ENCODE data around the gene PPP2R2D.
"Not testable (repeated sequence)": the region's sequence is repeated elsewhere in the genome, so short reads cannot be mapped to it uniquely, and the experiment has no call there.

PPP2R2D gene

DNA sequence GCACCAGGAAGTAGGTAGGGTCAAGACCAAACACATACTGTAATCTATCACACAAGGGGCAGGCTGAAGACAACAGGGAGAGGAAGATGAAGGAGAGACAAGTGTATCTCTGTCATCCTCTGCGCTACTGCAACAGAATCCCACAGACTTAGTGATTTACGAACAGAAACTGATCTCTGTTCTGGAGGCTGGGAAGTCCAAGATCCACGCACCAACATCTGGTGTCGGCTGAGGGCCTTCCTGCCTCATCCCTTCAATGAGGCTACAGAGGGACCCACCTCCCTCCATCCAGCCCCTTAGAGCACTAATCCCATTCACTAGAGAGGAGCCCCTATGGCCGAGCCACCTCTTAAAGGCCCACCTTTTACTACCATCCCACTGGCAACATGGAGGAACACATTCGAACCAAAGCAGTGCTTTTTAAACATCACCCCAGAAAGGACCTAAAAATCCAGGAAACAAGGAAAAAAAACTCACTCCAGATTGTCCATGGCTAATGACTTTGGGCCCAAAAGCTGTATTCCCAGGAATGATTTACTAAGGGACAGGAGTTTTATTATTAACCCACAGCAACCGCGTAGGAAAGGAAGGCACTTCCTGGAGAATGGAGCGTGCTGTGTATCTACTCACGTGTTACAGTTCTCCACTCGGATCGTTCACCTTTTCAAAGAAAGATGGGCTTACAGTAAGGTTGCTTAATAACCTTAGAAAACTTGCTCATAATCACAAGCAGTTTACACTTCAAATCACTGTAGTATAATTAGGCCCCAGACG, 76.7 kb downstream of the PPP2R2D start:
- DNase-seq (ENCODE audit: low spot score), result no peak

DNA sequence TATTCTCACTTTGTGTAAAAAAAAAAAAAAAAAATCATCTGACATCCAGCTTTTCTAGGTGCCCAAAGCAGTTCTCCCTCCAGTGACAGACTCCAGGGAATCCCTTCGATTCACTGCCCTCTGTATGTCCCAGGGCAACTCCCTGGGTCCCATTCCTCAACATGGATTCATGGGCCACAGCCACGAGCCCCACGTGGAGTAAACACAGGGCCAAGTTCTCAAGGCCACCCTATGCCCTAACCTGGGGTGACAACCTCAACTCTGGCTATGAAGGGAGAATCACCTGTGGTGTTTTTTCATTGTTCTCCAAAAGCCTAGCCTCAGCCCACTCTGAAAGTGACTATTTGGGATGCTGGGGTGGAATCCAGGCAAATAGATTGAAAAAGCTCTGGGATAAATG, 77.6 kb downstream of the PPP2R2D start:
- DNase-seq (ENCODE audit: low spot score), result no peak

DNA sequence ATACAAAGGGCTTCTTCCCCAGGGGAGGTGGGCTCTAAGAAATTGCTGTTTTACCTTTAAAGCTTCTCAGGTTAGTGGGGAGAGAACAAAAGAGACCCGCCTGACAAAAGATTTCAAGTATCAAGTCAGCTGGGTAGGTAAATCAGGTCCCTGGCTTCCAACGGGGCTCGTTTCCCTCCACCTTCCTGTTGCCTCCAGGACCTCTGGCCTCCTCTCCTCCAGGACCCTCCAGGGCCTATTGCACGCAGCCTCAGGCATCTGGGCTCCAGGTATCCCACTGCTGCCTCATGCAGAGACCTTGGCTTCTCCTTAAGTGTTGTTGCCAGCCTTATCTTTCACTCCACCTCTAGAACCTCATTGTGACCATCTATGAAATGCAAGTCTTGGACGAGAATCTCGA, 78.0 kb downstream of the PPP2R2D start:
- no peak for DNase-seq (ENCODE audit: low spot score)

DNA sequence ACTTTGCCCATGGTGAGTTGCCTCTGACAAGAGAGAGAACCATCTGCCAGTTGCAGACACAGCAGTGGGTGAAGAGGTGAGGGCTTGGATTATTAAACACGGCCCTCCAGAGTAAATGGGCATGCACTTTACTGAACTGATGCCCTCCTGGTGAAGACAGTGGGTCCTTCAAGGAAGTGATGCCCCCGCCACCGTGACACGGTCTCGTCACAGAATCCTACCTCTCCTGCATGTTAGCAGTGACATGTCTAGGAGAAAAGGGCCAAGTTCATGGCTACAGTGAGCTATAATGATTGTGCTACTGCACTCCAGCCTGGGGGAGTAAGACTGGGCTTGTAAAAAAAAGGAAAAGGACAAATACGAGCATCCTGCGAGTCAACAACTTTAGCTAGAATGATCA, 78.5 kb downstream of the PPP2R2D start:
- no peak for DNase-seq (ENCODE audit: low spot score)

DNA sequence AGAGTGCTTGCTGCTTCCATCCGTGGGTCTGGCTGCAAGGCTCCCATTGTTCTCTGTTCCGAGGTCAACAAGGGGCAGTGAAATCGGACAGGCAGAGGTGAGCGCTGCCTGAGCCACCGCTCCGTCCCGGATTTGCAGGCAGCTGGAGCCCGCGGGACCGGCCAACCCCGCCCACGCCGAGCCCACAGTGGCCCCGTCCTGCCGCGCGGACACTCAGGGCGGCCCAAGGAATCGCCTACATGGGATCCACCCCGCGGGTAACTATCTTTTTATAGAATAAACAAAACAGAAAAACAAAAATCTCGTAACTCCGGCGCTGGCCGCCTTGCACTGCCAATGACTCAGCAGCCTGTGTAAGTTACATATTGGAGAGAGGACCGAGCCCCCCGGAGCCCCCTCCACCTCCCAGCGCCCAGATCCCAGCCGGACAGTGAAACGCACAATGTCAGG, 79.0 kb downstream of the PPP2R2D start:
- DNase-seq (ENCODE audit: low spot score), result no peak

DNA sequence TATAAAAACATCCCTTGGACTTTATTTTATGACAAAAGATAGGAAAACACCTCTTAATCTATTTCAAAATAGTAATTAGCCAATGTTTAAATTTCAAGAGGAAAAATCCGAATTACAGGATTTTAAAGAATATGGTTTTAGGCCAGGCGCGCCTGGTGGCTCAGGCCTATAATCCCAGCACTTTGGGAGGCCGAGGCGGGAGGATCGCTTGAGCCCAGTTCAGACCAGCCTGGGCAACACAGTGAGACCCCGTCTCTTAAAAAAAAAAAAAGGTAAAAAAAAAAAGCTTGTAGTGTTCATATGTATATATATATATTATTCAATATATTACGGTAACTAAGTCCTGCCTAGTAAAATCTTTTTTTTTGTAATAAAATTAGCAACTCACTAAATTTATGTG, 79.5 kb downstream of the PPP2R2D start:
- DNase-seq (ENCODE audit: low spot score), result no peak

DNA sequence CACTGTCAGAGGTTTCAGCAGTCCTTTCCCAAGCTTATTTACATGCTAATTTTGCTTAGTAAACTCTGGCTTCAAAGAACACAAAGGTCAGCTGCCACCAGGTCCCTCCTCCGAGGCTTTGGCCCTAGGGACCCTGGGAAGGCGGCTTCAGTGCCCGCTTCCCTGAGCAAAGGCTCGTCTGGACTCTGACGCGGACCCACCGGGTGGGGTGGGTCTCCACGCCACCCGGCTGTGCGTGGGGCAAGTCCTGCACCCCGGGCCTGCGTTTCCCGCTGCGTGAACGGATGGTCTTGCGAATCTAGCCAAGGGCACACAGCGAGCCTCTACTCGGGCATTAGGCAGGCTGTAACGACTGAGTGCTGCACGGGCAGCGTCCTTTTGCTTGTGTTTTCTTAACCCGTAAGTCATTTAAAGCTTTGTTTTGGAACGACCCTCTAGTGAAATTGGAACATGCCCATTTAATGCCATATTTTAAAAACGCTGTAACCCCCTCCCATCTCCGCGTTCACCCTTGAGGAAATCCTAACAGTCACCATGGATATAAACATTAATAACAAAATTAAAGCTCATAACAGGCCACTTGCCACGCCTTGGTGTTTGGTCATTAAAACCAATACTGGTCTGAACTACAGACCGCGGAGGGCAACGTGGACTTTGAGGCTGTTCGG, 80.1 kb downstream of the PPP2R2D start:
- DNase-seq (ENCODE audit: low spot score), result peak; percentile 63

DNA sequence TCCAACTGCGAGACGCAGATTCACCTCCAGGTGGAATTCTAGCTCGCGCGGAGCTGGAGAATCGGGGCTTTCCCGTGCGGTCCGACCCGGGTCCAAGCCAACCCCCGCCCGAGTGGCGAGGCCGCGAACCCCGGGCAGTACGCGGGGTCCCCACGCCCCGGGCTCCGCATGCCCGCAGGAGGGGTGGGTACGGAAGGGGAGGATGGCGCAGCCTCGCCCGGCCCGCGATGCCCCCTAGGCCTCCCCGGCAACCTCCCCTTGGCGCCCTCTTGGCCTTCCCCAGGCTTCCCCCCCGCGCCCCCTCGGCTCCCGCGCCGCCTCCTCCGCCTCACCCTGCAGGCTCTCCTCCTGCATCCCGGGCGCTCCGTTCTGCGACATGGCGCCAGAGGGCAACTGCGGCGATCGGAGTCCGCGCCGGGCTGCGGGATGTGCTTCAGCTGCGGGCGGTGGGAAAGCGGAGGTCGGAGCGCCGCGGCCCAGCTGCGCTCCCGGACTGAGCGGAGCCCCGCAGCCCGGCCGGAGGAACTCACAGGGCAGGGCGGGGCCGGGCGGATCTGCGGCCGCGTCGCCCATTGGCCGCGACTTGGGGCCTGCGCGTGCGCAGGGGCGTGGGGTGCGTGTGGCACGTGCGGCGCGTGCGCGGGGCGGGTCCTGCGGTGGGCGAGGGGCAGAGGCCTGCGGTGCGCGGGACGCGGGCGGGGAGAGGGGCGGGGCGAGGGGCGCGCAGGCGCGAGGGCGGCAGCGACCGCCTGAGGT, 80.8 kb downstream of the PPP2R2D start, which contains the start of gene BNIP3:
BNIP3 (minus strand) TSS at position 495 of the 756 bp plus-strand sequence; CDS start at position 378, 117 bp downstream.
- DNase-seq (ENCODE audit: low spot score), result peak; percentile 99

DNA sequence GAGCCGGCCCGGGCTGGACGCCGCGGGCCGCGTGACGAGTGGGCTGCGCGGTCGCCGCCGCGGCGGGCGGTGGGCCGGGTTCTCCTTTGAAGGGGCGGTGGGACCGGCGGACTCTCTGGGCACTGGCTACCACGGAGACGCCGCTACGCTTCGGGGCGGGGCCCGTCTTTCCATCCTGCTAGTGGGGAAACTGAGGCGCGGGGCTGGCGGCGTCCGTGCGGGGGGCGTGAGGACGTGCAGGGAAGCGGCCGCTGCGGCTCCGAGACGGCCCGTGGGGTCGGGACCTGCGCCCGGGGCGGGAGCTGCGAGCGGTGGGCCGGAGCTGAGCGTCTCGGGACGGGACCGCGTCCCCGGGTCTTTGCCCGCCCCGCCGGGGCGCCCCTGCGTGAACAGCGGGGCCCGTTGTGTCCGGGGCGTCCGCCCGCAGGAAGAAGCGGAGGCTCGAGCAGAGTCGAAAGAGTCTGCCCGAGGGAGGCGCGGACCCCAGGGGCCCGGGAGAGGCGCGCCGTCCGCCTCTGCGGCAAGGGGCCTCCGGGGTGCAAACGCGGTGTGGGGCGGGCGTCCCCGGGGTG, 81.5 kb downstream of the PPP2R2D start:
- no peak for DNase-seq (ENCODE audit: low spot score)

DNA sequence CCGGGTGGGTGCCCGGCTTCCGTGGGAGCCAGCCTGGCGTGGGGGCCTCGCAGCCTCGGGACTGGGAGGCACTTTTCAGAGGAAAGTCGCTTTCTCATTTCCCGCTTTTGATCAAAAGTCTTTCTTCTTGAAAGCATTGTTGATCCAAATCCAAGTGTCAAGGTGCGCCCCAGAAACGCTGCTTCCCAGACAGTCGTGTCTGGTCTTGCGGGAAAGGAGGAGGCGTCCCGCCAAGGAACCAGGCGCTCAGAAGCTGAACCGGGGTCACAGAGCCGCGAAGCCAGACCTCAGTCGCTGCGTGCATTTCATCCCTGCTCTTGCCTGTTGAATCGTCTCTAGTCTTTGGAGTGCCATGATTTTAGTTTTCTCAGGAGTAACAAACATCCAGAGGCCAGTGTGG, 82.0 kb downstream of the PPP2R2D start:
- DNase-seq (ENCODE audit: low spot score), result no peak

DNA sequence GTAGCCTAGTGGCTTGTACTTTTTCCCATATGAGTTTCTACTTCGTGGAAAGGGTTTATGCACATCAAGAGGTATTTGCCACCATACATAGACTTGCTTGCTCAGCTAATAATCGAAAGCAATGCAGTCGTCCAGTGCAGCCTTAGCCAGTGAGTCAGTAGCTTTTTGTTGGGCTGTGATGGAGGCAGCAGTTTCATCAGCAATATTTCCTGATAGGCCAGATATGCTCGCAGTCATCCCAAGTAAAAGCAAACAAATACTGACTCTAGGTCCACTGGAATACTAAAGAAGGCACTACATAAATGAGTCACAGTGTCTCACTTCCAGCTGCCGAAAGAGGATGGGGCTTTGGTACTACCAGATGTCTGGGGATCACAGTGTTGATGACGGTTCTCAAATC, 83.0 kb downstream of the PPP2R2D start:
- DNase-seq (ENCODE audit: low spot score), result no peak

DNA sequence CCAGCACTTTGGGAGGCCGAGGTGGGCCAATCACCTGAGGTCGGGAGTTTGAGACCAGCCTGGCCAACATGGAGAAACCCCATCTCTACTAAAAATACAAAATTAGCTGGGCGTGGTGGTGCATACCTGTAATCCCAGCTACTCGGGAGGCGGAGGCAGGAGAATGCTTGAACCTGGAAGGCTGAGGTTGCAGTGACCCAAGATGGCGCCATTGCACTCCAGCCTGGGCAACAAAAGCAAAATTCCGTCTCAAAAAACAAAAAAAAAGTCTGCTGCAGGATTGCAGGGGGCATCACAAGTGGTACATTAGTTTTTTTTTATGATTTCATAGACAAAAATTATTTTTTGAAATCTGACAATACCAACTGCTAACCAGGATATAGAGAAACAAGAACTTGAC, 86.0 kb downstream of the PPP2R2D start:
- DNase-seq (ENCODE audit: low spot score), result not testable (repeated sequence)

DNA sequence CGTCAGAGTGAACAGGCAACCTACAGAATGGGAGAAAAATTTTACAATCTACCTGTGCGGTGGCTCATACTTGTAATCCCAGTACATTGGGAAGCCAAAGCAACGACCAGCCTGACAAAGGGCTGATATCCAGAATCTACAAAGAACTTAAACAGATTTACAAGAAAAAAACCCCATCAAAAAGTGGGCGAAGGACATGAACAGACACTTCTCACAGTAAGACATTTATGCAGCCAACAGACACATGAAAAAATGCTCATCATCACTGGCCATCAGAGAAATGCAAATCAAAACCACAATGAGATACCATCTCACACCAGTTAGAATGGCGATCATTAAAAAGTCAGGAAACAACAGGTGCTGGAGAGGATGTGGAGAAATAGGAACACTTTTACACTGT, 86.5 kb downstream of the PPP2R2D start:
- DNase-seq (ENCODE audit: low spot score), result not testable (repeated sequence)

DNA sequence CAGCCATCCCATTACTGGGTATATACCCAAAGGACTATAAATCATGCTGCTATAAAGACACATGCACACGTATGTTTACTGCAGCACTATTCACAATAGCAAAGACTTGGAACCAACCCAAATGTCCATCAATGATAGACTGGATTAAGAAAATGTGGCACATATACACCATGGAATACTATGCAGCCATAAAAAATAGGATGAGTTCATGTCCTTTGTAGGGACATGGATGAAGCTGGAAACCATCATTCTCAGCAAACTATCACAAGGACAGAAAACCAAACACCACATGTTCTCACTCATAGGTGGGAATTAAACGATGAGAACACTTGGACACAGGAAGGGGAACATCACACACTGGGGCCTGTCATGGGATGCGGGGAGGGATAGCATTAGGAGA, 87.0 kb downstream of the PPP2R2D start:
- DNase-seq (ENCODE audit: low spot score), result not testable (repeated sequence)

DNA sequence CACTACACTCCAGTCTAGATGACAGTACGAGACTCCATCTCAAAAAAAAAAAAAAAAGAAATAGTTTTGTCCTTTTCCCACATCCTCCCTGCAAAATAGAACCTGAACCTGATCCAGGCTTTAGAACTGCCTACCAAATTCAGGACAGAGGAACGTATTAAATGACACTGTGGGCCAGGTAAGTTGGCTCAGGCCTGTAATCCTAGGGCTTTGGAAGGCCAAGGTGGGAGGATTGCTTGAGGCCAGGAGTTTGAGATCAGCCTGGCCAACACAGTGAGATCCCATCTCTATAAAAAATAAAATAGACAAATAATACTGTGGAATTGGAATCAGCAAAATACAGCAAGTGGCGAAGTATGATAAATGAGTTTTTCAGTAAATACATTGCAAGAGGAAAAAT, 90.9 kb downstream of the PPP2R2D start:
- DNase-seq (ENCODE audit: low spot score), result no peak

DNA sequence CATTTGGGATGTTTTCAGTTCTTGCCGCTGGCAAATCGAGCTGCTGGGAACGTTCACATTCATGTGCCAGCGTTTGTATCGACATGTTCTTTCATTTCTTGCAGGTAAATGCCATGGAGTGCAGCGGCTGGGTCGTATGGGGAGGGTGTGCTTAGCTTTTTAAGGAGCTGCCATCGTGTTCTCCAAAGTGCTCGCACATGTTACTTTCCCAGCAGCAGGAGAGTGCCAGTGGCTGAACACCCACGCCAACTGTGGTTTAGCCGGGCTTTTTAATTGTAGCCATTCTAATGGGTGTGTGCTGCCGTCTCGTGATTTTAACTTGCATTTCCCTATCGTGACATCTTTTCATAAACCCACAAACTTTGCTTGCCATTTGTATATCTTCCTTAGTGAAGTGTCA, 92.5 kb downstream of the PPP2R2D start:
- no peak for DNase-seq (ENCODE audit: low spot score)

DNA sequence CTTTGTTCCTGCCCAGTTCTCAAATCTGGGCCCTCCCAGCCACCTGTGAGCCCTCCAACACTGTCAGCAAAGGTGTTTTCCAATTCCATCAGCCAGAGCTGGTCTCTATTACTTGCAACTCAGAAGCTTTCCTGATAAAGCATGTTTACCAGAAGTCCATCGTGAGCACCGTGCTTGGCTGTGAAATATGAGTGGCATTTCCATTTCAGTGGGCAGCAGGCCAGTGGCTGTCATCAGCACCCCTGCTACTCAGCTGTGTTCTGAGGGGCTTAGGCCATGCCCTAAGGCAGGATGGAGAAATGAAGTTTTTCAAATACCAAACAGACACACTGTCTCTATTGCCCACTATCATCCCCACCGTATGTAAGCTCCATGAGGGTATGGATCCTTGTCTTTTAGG, 93.6 kb downstream of the PPP2R2D start:
- DNase-seq (ENCODE audit: low spot score), result no peak

DNA sequence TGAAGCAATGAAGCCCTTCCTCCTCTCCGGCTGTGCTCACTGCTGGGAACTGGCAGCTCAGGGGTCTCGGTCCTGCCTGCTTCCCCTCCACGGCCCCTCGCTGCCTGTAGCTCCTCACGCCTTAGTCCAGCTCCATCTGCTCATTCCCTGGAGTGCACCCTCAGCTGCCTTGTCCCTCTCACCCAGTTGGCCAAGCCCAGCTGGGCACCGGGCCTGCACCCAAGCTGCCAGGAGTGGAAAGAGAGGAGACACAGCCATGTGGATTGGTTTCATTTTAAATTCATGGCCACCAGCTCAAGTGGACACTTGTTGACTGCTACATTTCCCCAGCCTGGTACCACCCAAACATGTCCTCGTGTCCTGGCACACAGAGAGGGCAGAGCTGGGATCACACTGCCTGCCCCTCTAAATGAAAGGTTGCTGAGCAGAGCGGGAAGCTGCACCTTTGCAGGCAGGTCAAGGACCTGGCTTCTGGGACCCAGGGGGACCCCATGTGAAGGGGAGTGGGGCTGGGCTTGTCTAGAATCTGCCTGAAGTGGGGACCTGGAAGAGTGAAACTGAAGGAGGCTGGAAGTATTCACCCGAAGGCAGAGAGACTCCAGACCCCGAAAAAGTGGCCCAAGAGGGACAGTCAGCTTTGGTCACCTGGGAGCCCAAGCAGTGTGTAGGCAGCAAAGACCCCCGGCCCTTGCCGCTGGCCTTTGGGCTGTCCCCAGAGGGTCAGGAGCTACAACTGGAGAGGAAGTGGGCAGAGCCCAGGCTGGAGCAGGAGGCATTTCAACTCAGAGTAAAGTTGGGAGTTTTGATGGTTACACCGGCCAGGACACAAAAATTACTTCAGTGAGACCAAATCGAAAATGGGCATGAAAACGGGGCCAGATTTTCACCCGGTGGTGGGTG, 95.9 kb downstream of the PPP2R2D start:
- DNase-seq (ENCODE audit: low spot score), result no peak

DNA sequence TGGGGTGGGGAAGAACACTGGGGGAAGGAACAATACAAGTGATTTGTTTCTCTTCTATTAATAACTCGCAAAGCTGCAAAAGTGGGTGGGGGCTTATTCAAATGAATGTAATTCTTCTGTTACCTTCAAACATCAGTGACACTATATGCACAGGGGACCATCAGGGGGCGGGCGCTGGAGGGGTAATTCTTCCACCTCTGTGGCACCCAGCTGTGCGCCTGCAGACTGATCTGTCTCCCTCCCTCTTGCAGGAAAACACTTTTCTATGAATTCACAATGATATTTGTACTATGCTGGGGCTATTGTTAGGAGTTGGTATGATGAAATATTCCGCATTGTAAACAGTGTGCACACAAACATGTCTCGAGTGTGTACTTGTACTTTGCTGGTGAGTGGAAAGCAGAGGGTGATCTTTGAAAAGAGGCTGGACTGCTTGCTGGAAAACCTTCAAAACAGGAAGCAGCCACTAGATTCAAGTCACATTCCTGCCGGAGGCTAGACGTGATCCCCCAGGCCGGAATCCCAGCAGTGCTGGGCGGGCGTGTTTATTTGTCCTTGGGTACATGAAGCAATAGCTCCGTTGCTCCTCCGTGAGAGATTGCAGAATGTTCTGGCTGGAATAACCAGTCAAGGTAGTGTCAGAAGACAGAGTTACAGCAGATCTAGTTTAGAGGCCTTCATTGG, 96.7 kb downstream of the PPP2R2D start:
- no peak for DNase-seq (ENCODE audit: low spot score)

DNA sequence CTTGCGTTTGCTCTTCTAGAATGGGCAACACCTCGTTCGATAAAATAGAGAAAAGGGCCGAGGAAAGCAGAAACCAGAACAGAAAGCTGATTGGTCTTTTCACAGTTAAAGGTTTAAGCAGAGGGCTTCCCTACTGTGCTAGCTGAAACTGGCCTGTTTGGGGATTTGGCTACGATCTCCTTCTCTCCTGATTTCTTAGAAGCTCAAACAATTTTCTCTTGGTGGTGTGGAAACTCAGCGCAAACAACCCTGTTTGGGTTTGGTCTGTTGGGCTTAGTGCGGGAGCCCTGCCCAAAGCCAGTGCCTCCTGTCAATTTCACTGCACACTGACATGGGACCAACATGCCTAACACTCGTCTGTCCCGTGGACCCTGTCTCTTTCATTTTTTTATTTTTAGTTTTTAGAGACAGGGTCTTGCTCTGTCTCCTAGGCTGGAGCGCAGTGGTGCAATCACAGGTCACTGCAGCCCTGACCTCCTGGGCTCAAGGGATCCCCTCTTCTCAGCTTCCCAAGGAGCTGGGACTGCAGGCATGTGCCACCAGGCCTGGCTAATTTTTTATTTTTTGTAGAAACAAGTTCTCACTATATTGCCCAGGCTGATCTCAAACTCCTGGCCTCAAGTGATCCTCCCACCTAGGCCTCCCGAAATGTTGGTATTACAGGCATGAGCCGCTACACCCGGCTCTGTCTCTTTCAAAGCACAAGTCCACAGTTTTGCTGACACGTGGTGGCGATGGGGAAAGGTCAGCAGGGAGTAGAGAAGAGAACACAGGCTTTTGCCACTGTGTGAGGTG, 97.4 kb downstream of the PPP2R2D start:
- DNase-seq (ENCODE audit: low spot score), result no peak

Measured in iPS-NIHi11 (cell line).